ENCODE measurements around the gene ZAP70.

ZAP70 gene

GRCh38 chr2:97726261-97727064 is 13.1 kb downstream of the ZAP70 start:
- no peak for TF ChIP-seq FOXP2 (optimal IDR thresholded peaks at IDR 0.05; ENCODE audit: control extremely low read depth, extremely low read length, insufficient read depth)
- TF ChIP-seq EZH2 (IDR thresholded peaks at IDR 0.05), result no peak
- no peak for TF ChIP-seq POLR2AphosphoS5 (IDR thresholded peaks at IDR 0.05; ENCODE audit: borderline replicate concordance, low read depth, low read length)
- H3K36me3 ChIP-seq (ENCODE audit: insufficient read depth, low read length), result no peaks in the 10 kb centered on the region
- H3K4me3 ChIP-seq, result no peak overlapping the region
- H3K27ac ChIP-seq, result no peak overlapping the region
- no peak for DNase-seq (ENCODE audit: low read depth, low spot score)
- H3K9me3 ChIP-seq (ENCODE audit: low read depth, low read length), result no peaks in the 10 kb centered on the region
- H3K9ac ChIP-seq (ENCODE audit: insufficient read length), result no peak overlapping the region

GRCh38 chr2:97727296-97727695 is 13.9 kb downstream of the ZAP70 start:
- DNase-seq (ENCODE audit: low read depth, low spot score), result no peak
- Histone ChIP-seq H3K9me3 (ENCODE audit: low read depth, low read length) (no peaks in the 10 kb centered on the region), H3K9ac (ENCODE audit: insufficient read length) (no peak overlapping the region), H3K4me3 (no peak overlapping the region), H3K27ac (no peak overlapping the region), H3K36me3 (ENCODE audit: insufficient read depth, low read length) (no peaks in the 10 kb centered on the region)
- no peak for TF ChIP-seq POLR2AphosphoS5 (IDR thresholded peaks at IDR 0.05; ENCODE audit: borderline replicate concordance, low read depth, low read length)
- no peak for TF ChIP-seq EZH2 (IDR thresholded peaks at IDR 0.05)
- TF ChIP-seq FOXP2 (optimal IDR thresholded peaks at IDR 0.05; ENCODE audit: control extremely low read depth, extremely low read length, insufficient read depth), result no peak

GRCh38 chr2:97728091-97728731 is 14.8 kb downstream of the ZAP70 start:
- TF ChIP-seq FOXP2 (optimal IDR thresholded peaks at IDR 0.05; ENCODE audit: control extremely low read depth, extremely low read length, insufficient read depth) (no peak), POLR2AphosphoS5 (IDR thresholded peaks at IDR 0.05; ENCODE audit: borderline replicate concordance, low read depth, low read length) (no peak), EZH2 (IDR thresholded peaks at IDR 0.05) (no peak)
- no peak for DNase-seq (ENCODE audit: low read depth, low spot score)
- Histone ChIP-seq H3K9me3 (ENCODE audit: low read depth, low read length) (no peaks in the 10 kb centered on the region), H3K27ac (no peak overlapping the region), H3K9ac (ENCODE audit: insufficient read length) (no peak overlapping the region), H3K4me3 (no peak overlapping the region), H3K36me3 (ENCODE audit: insufficient read depth, low read length) (no peaks in the 10 kb centered on the region)

GRCh38 chr2:97730245-97730644 is 16.9 kb downstream of the ZAP70 start:
- DNase-seq (ENCODE audit: low read depth, low spot score), result no peak
- no peaks in the 10 kb centered on the region for H3K36me3 ChIP-seq (ENCODE audit: insufficient read depth, low read length)
- no peak overlapping the region for H3K9ac ChIP-seq (ENCODE audit: insufficient read length)
- H3K9me3 ChIP-seq (ENCODE audit: low read depth, low read length), result no peaks in the 10 kb centered on the region
- no peak overlapping the region for H3K27ac ChIP-seq
- TF ChIP-seq FOXP2 (optimal IDR thresholded peaks at IDR 0.05; ENCODE audit: control extremely low read depth, extremely low read length, insufficient read depth), result no peak
- no peak for TF ChIP-seq EZH2 (IDR thresholded peaks at IDR 0.05)
- TF ChIP-seq POLR2AphosphoS5 (IDR thresholded peaks at IDR 0.05; ENCODE audit: borderline replicate concordance, low read depth, low read length), result no peak
- H3K4me3 ChIP-seq, result no peak overlapping the region

GRCh38 chr2:97731274-97732020 is 18.1 kb downstream of the ZAP70 start:
- no peak overlapping the region for H3K27ac ChIP-seq

DNA sequence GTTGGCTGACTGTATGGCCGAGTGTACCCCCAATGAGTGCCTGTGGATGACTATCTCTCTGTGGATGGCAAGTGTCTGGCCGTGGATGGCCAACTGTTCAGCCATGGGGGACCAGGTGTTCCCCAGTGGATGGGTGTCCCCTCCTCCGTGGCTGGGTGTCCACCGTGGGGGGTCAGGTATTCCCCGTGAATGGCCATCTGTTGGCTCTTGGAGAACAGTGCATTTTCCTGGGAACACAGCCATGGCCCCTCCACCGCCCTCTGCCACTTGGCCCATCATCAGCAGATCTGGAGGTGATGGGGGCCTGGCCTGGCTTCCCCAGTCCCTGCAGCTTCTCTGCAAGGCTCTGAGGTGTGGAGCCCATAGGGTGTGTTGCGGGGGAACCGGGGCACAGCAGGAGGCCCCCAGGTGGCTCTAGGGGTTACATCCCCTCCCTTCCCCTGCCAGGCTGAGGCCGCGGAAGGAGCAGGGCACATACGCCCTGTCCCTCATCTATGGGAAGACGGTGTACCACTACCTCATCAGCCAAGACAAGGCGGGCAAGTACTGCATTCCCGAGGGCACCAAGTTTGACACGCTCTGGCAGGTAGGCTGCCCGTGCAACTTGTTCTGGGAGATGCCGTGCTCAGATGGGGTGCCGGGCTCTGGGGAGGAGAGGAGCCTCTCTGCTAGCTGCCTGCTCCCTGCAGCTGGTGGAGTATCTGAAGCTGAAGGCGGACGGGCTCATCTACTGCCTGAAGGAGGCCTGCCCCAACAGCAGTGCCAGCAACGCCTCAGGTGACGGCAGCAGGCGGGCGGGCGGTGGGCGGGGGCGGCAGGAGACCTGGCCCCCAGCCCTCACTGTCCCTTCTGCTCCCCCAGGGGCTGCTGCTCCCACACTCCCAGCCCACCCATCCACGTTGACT is 19.3 kb downstream of the ZAP70 start:
- DNase-seq (ENCODE audit: low read depth, low spot score), result no peak
- Histone ChIP-seq H3K27ac (no peak overlapping the region), H3K9me3 (ENCODE audit: low read depth, low read length) (no peaks in the 10 kb centered on the region), H3K4me3 (no peak overlapping the region), H3K9ac (ENCODE audit: insufficient read length) (no peak overlapping the region), H3K36me3 (ENCODE audit: insufficient read depth, low read length) (no peaks in the 10 kb centered on the region)
- TF ChIP-seq EZH2 (IDR thresholded peaks at IDR 0.05) (no peak), POLR2AphosphoS5 (IDR thresholded peaks at IDR 0.05; ENCODE audit: borderline replicate concordance, low read depth, low read length) (no peak), FOXP2 (optimal IDR thresholded peaks at IDR 0.05; ENCODE audit: control extremely low read depth, extremely low read length, insufficient read depth) (no peak)

More at GRCh38 chr2:97731274-97732020, 18.1 kb downstream of the ZAP70 start:
- Histone ChIP-seq H3K4me3 (no peak overlapping the region), H3K9ac (ENCODE audit: insufficient read length) (no peak overlapping the region), H3K9me3 (ENCODE audit: low read depth, low read length) (no peaks in the 10 kb centered on the region), H3K36me3 (ENCODE audit: insufficient read depth, low read length) (no peaks in the 10 kb centered on the region)
- DNase-seq (ENCODE audit: low read depth, low spot score), result no peak
- no peak for TF ChIP-seq FOXP2 (optimal IDR thresholded peaks at IDR 0.05; ENCODE audit: control extremely low read depth, extremely low read length, insufficient read depth)
- no peak for TF ChIP-seq POLR2AphosphoS5 (IDR thresholded peaks at IDR 0.05; ENCODE audit: borderline replicate concordance, low read depth, low read length)
- no peak for TF ChIP-seq EZH2 (IDR thresholded peaks at IDR 0.05)

DNA sequence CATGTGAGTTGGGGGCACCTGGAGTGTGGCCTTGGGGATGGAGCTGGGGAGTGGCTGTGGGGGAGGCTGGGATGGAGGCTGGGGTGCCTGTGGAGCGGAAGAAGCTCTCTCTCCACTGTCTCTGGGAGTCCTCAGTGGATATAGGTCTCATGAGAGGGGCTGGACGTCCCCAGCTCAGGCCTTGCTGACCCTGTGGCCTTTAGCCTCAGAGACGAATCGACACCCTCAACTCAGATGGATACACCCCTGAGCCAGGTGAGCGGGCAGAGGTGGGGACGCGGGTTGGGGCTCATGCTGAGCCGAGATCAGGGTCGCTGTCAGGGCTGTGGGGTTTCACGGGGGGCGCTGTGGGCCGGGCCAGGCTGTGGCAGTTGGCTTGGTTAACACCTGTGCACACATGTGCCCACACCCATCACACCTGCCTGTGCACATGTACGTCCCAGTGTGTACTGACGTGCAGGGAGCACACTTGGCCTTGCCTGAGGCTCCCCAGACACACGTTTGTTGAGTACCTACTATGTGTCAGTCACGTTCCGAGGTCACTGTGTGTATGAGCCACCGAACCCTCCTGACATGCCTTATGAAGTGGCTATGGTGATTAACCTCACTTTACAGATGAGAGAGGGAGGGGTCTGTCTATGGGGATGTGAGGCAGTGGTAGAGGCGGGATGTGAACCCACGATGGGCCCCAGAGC is 20.1 kb downstream of the ZAP70 start:
- Histone ChIP-seq H3K9me3 (ENCODE audit: low read depth, low read length) (no peaks in the 10 kb centered on the region), H3K9ac (ENCODE audit: insufficient read length) (no peak overlapping the region), H3K4me3 (no peak overlapping the region), H3K27ac (no peak overlapping the region), H3K36me3 (ENCODE audit: insufficient read depth, low read length) (no peaks in the 10 kb centered on the region)
- DNase-seq (ENCODE audit: low read depth, low spot score), result no peak
- TF ChIP-seq EZH2 (IDR thresholded peaks at IDR 0.05) (no peak), POLR2AphosphoS5 (IDR thresholded peaks at IDR 0.05; ENCODE audit: borderline replicate concordance, low read depth, low read length) (no peak), FOXP2 (optimal IDR thresholded peaks at IDR 0.05; ENCODE audit: control extremely low read depth, extremely low read length, insufficient read depth) (no peak)

All from SK-N-MC (cell line).